ENCODE data around the gene CBARP.
A peak's percentile ranks its signal among the peaks of the same experiment; 100 is the strongest.

The CBARP gene

GRCh38 chr19:1219786-1220476, 17.9 kb downstream of the CBARP start:
- no peak overlapping the region for H3K27ac ChIP-seq
- TF ChIP-seq ZFX (IDR thresholded peaks at IDR 0.05; ENCODE audit: borderline replicate concordance) (no peak), CTCF (IDR thresholded peaks at IDR 0.05) (no peak)

DNA sequence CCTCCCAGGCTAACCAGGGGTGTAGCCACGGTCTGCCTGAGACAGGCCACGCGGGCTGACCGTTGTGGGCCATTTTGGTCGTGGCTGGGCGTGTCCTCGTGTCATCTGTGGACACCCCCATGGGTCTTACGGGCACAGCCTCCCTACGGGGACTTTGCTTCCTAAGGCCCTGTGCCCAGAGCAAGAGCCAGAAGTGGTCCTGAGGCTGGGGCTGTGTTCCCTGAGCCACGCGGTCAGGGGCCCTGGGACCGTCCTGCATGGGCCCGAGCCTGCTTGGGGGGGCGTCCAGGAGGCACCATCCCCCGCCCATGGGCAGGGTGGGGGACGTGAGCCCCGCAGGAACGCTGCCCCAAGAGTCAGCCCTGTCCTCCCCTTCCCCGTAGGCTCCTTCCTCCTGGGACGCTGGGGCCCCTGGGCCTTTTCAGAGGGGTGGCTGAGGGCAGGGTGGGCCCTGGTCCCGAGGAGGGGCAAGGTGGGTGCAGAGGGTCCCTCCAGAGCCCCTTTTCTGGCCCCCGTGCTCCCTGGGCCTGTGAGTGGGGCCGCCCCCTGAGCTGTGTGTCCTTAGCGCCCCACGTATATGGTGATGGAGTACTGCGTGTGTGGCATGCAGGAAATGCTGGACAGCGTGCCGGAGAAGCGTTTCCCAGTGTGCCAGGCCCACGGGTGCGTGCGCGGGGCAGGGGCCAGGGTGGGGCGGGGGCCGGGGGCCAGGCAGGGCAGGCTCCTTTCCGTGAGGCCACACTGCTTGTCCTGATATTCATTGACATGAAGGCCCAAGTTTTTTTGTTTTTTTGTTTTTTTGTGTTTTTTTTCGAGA, 18.8 kb downstream of the CBARP start:
- no peak overlapping the region for H3K27ac ChIP-seq
- no peak for TF ChIP-seq ZFX (IDR thresholded peaks at IDR 0.05; ENCODE audit: borderline replicate concordance)
- TF ChIP-seq CTCF (IDR thresholded peaks at IDR 0.05): no peak

DNA sequence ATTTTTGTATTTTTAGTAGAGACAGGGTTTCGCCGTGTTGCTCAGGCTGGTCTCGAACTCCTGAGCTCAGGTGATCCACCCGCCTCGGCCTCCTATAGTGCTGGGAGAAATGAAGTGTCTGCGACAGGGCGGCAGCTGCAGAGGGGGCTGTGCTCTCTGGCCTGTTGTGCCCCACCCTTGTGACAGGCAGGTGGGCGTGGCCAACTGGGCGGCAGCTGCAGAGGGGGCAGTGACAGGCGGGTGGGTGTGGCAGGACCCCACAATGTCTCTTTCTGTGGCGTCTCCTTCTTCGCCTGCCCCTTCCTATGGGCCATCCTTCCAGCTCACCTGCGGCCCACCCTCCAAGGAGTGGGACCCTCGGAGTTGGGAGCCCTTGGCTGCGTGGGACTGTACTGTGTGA, 20.4 kb downstream of the CBARP start:
- peak overlapping the region; percentile 34 for H3K27ac ChIP-seq
- TF ChIP-seq CTCF (IDR thresholded peaks at IDR 0.05) (no peak), ZFX (IDR thresholded peaks at IDR 0.05; ENCODE audit: borderline replicate concordance) (no peak)

DNA sequence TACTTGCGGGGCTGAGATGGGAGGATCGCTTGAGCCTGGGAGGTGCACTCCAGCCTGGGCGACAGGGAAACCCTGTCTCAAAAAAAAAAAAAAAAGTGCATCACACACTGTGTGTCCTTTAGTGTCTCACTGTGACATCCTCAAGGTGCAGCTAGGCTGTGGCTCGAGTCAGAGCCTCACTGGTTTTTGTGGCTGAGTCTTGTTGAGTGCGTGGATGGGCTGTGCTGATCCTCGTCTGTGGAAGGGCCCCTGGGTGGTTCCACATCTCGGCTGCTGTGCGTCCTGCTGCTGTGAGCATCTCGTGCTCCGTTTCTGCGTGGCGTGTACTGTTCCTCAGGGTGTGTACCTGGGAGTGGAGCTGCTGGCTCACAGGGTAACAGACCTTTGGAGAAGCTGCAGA, 21.0 kb downstream of the CBARP start:
- peak overlapping the region; percentile 34 for H3K27ac ChIP-seq
- TF ChIP-seq CTCF (IDR thresholded peaks at IDR 0.05) (no peak), ZFX (IDR thresholded peaks at IDR 0.05; ENCODE audit: borderline replicate concordance) (no peak)

DNA sequence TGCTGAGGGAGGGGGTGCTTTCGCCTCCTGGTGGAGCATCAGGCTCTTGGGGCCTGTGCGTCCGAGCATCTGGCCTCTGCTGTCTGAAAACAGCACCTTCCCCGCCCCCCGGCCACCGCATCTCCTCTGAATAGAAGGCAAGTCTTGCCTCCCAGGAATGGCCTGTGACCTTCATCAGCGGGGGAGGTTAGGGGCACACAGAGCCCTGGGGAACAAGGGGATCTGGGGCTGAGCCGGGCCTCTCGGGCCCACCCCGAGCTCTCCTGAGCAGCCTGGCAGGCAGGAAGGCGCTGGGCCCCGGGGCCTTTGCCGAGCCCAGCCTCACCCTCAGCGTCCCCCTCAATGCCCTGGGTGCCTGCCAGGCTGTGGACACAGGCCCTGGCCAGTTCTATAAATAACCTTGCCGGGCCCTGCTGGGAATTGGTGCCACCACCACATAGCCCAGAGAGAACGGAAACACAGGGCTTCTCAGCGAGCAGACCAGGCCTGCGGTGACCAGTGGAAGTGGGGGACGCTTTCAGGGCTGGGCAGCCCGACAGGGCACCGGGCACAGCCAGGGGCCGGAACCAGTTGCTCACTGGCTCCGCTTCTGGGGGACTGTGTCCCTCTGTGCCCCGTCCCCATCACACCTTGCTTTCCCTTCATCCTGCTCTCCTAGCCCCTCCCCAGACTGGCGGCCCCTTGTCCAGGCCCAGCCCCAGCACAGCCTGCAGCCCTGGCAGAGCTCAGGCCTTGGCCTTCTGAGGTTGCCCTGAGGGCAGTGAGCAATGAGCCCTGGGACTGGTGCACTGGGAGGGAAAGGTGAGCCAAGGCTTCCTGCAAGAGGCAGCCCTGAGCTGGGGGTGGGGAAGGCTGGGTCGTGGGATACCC, 22.7 kb downstream of the CBARP start:
- no peak overlapping the region for H3K27ac ChIP-seq
- TF ChIP-seq ZFX (IDR thresholded peaks at IDR 0.05; ENCODE audit: borderline replicate concordance) (no peak), CTCF (IDR thresholded peaks at IDR 0.05) (no peak)

DNA sequence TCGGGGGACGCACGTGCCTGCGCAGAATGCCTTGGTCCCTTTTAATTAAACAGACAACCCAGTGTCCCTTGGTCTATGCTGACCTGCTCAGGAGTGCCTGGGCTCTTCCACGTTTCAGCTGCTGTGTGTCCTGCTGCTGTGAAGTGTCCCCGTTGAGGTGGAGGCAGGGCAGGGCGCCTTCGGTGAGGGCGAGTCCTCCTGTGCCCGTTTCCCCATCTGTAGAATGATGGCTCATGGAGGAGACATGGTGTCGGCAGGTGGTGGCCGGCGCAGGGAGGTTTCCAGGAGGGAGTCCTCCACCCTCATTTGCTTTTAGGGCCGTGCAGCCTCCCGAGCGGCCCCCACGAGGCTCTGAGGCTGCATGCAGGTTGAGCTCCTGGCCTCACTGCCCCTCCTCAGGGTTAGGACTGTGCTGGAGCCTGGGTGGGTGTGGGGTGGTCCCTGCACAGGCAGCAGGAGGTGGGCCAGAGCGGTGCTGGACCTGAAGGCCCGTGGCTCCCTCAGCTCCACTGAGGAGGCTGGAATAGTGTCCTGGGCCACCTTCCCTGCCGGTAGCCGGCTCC, 23.4 kb downstream of the CBARP start:
- no peak overlapping the region for H3K27ac ChIP-seq
- TF ChIP-seq CTCF (IDR thresholded peaks at IDR 0.05) (no peak), ZFX (IDR thresholded peaks at IDR 0.05; ENCODE audit: borderline replicate concordance) (no peak)
